ENCODE measurements around the gene RSRC1. TPM values are rescaled to one million over a fixed set of nuclear protein-coding genes. Genes with fewer than 3 reads are reported as not detected.

Gene RSRC1
- total RNA-seq, 1 experiment from 2014 or later = 60.3 TPM

DNA sequence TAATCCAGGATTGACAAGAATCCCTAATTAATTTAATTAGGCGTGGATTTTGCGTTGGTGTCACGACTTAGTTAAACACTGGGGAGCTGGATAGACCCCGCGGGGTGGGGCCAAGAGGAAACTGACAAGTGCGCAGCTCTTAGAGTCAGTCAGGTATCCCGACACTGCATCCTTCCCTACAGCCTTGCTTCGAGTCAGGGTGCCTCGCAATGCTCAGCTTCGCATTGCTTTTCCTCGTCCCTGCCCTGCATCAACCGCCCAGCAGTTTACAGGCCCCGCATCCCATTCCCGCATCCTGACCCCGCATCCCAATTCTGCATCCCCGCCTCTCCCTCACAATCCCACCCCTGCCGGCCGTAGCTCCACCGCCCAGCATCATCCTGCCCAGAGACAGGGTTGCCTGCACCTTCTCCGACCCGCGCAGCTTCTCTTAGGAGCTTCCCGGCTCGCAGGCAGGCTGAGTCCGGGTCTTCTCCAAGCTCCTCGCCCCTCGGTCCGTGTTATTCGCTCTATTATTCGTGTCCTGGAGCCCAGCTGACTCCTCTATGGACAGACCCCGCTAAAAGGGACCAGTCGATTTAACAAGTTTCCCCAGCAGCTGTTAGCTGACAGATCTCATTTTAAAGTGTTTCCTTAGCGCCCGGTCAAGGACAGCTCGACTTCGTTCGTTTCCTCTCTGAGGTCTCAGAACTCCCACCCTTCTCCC is 3.0 kb upstream of the RSRC1 start:
- CTCF ChIA-PET = no interaction called here
- DNase-seq = no peak
- peak overlapping the region; percentile 94; the same call in 1 of the 2 replicates for H2AFZ ChIP-seq
- H3K36me3 ChIP-seq (ENCODE audit: low read depth) = no peaks in the 10 kb centered on the region
- no peaks in the 10 kb centered on the region for H3K27me3 ChIP-seq (ENCODE audit: insufficient read depth, low read depth)
- intact Hi-C loops (cut with micrococcal nuclease; ENCODE audit: unreplicated experiment) = loop anchor here (10.0 kb wide), 2 partner anchors 328 to 428 kb away; no protein-coding TSS in a partner anchor
- POLR2A ChIA-PET (ENCODE audit: unreplicated experiment) = interaction anchor here (0.6 kb wide), 1 partner anchor 588 kb away, joined by 3 read pairs; no protein-coding TSS in a partner anchor
- H3K27ac ChIP-seq = no peak overlapping the region
- H3K4me1 ChIP-seq (replicated peaks; ENCODE audit: insufficient read depth) = peaks cover 24% of the 10 kb centered on the region
- peak overlapping the region; percentile 83 for H3K4me2 ChIP-seq
- no TSS peak for BruUV-seq (replicated peaks)
- H3K9me3 ChIP-seq (ENCODE audit: insufficient read depth, low read depth) = no peaks in the 10 kb centered on the region; the same call in 1 of the 2 replicates
- H3K4me3 ChIP-seq = peak overlapping the region; percentile 62
- H4K20me1 ChIP-seq (ENCODE audit: insufficient read depth) = no peaks in the 10 kb centered on the region
- TF ChIP-seq EZH2 (IDR thresholded peaks at IDR 0.05; ENCODE audit: low read depth) = no peak
- TF ChIP-seq, protein P1, sequence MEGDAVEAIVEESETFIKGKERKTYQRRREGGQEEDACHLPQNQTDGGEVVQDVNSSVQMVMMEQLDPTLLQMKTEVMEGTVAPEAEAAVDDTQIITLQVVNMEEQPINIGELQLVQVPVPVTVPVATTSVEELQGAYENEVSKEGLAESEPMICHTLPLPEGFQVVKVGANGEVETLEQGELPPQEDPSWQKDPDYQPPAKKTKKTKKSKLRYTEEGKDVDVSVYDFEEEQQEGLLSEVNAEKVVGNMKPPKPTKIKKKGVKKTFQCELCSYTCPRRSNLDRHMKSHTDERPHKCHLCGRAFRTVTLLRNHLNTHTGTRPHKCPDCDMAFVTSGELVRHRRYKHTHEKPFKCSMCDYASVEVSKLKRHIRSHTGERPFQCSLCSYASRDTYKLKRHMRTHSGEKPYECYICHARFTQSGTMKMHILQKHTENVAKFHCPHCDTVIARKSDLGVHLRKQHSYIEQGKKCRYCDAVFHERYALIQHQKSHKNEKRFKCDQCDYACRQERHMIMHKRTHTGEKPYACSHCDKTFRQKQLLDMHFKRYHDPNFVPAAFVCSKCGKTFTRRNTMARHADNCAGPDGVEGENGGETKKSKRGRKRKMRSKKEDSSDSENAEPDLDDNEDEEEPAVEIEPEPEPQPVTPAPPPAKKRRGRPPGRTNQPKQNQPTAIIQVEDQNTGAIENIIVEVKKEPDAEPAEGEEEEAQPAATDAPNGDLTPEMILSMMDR (conservative IDR thresholded peaks at IDR 0.05) = no peak
- H3K9me2 ChIP-seq (ENCODE audit: insufficient read depth) = no peaks in the 10 kb centered on the region
- H3F3A ChIP-seq (ENCODE audit: insufficient read depth, low read depth) = peaks cover 15% of the 10 kb centered on the region
- H3K79me2 ChIP-seq (ENCODE audit: low read depth) = peaks cover 15% of the 10 kb centered on the region

DNA sequence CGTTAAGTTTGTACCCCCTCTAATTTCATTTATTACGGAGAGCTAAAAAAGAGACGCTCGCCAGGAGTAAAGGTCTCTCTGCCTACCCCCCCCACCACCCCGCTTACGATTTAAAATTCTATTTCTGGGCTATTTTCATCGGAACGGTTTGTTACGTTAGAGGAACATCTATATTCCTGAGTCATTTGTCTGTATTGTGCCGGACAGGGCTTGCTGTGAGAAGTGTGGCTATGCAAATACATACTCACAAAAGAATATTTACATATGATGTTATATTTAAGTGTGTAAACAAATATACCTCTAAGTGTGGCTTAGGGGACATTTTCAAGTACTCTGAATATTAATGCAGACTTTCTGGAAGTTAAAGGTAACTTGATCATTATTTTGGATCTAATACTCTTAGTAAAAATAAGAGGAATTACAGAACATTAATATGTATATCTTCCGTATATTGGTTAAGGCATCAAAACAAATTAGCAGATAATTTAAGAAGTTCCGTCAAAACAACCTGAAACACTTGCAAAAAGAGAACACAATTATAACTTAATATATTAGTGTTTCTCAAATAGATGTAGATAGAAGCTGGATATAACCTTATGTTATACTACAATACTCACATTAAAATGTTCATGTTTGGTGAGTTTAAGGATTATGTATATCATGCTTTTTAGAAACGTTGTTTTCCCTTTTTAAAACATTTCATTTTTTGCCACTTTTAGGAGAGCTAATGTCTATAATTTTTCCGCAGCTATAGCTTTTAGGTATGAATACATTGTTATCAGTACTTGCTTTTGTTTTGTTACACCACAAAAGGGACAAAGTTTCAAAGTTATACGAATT is 2.1 kb upstream of the RSRC1 start:
- TF ChIP-seq, protein P1 (conservative IDR thresholded peaks at IDR 0.05) = no peak
- TF ChIP-seq EZH2 (IDR thresholded peaks at IDR 0.05; ENCODE audit: low read depth) = no peak
- no peak for DNase-seq
- H3K79me2 ChIP-seq (ENCODE audit: low read depth) = peaks cover 24% of the 10 kb centered on the region
- H3K36me3 ChIP-seq (ENCODE audit: low read depth) = 0 out of 2 replicates have a peak, but pooled peaks cover 3% of the 10 kb centered on the region
- peaks cover 15% of the 10 kb centered on the region for H3F3A ChIP-seq (ENCODE audit: insufficient read depth, low read depth)
- intact Hi-C loops (cut with micrococcal nuclease; ENCODE audit: unreplicated experiment) = loop anchor here (10.0 kb wide), 2 partner anchors 327 to 427 kb away; no protein-coding TSS in a partner anchor
- H3K4me1 ChIP-seq (replicated peaks; ENCODE audit: insufficient read depth) = peaks cover 28% of the 10 kb centered on the region
- no peaks in the 10 kb centered on the region for H3K27me3 ChIP-seq (ENCODE audit: insufficient read depth, low read depth)
- H4K20me1 ChIP-seq (ENCODE audit: insufficient read depth) = no peaks in the 10 kb centered on the region
- H3K27ac ChIP-seq = no peak overlapping the region
- CTCF ChIA-PET = no interaction called here
- no peak overlapping the region for H3K4me3 ChIP-seq
- H3K9me3 ChIP-seq (ENCODE audit: insufficient read depth, low read depth) = no peaks in the 10 kb centered on the region; the same call in 1 of the 2 replicates
- no peak overlapping the region for H2AFZ ChIP-seq
- POLR2A ChIA-PET (ENCODE audit: unreplicated experiment) = no interaction called here
- H3K4me2 ChIP-seq = no peak overlapping the region
- no peaks in the 10 kb centered on the region for H3K9me2 ChIP-seq (ENCODE audit: insufficient read depth)
- BruUV-seq (replicated peaks) = no TSS peak

DNA sequence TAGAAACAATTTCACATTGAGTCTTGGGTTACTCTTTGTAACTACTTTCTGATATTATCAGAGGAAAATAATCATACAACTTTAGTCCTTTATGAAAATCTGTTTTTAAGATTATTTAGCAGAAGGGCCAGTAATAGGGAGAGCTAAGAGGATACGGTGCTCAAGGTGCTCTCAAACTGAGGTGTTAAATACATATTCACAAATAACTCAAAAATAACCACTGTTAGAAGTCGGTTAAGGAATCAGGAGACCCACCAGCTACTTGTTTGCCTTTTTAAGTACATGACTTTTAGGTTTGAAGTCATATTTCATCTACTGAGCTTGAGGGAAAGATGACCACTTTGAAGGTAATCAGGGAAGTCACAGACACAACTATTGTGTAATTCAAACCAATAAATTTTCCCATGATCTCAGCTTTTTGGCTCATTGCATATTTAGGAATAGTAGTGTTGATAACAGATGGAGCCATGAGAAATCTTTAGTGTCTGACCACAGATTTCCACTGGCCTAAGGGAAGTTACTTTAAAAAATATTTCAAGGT is 1.4 kb upstream of the RSRC1 start:
- H3K9me2 ChIP-seq (ENCODE audit: insufficient read depth) = no peaks in the 10 kb centered on the region
- no peaks in the 10 kb centered on the region; the same call in 1 of the 2 replicates for H3K9me3 ChIP-seq (ENCODE audit: insufficient read depth, low read depth)
- TF ChIP-seq EZH2 (IDR thresholded peaks at IDR 0.05; ENCODE audit: low read depth) = no peak
- TF ChIP-seq, protein P1 (conservative IDR thresholded peaks at IDR 0.05) = no peak
- peaks cover 15% of the 10 kb centered on the region for H3F3A ChIP-seq (ENCODE audit: insufficient read depth, low read depth)
- H3K27ac ChIP-seq = no peak overlapping the region
- no peak for DNase-seq
- CTCF ChIA-PET = no interaction called here
- peaks cover 31% of the 10 kb centered on the region for H3K79me2 ChIP-seq (ENCODE audit: low read depth)
- H3K4me2 ChIP-seq = peak overlapping the region; percentile 76
- POLR2A ChIA-PET (ENCODE audit: unreplicated experiment) = no interaction called here
- BruUV-seq (replicated peaks) = no TSS peak
- H3K4me1 ChIP-seq (replicated peaks; ENCODE audit: insufficient read depth) = peaks cover 28% of the 10 kb centered on the region
- no peaks in the 10 kb centered on the region for H4K20me1 ChIP-seq (ENCODE audit: insufficient read depth)
- H3K27me3 ChIP-seq (ENCODE audit: insufficient read depth, low read depth) = no peaks in the 10 kb centered on the region
- intact Hi-C loops (cut with micrococcal nuclease; ENCODE audit: unreplicated experiment) = loop anchor here (10.0 kb wide), 2 partner anchors 326 to 426 kb away; no protein-coding TSS in a partner anchor
- H3K4me3 ChIP-seq = peak overlapping the region; percentile 84; the same call in 1 of the 2 replicates
- H2AFZ ChIP-seq = no peak overlapping the region
- 0 out of 2 replicates have a peak, but pooled peaks cover 3% of the 10 kb centered on the region for H3K36me3 ChIP-seq (ENCODE audit: low read depth)

All from PC-9 (cell line).